GM11168 (cell line): ENCODE results near the gene CFAP119.
"Not testable (repeated sequence)": the region's sequence is repeated elsewhere in the genome, so short reads cannot be mapped to it uniquely, and the experiment has no call there.

Source experiments
- in situ Hi-C: fragments of 300-500 bp; cut with MboI; formaldehyde crosslinking; loops from one replicate; pipeline ENCODE4 v1.12.0; 2022; ENCODE audit warnings: low sequenced_read_pairs; ENCODE audit not compliant: unreplicated experiment

CFAP119 gene

GRCh38 chr16:30761928-30762902, at the start of gene CFAP119, which contains the start of gene RNF40:
TSS of gene CFAP119 (minus strand) at chr16:30762062. CDS start at chr16:30761748, 314 bp downstream.
TSS of gene RNF40 (plus strand) at chr16:30762322. CDS start at chr16:30762546, 224 bp downstream.
- in situ Hi-C loops = no loop called here

DNA sequence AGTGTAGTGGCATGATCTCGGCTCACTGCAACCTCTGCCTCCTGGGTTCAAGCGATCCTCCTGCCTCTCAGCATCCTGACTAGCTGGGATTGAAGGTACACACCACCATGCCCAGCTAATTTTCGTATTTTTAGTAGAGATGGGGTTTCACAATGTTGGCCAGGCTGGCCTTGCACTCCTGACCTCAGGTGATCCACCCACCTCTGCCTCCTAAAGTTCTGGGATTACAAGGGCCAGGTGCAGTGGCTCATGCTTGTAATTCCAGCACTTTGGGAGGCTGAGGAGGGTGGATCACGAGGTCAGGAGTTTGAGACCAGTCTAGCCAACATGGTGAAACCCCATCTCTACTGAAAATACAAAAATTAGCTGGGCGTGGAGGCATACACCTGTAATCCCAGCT, 47.8 kb upstream of the CFAP119 start:
- in situ Hi-C loops = not testable (repeated sequence)

DNA sequence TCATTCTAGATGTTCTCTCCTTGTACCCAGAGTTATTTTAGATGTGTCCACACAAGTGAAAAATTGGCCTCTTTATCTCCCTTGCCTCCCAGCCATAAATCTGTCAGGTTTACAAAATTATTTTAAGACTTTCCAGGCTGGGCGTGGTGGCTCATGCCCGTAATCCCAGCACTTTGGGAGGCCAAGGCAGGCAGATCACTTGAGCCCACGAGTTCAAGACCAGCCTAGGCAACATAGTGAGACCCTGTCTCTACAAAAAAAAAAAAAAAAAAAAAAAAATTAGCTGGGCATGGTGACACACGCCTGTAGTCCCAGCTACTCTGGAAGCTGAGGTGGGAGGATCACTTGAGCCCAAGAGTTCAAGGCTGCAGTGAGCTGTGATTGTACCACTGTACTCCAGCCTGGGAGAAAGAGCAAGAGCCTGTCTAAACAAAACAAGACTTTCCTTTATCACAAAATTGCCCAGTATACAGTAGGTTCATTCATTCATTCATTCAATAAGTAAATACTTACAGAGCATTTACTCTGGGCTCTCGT, 47.1 kb upstream of the CFAP119 start:
- in situ Hi-C loops = not testable (repeated sequence)

- in situ Hi-C loops = no loop called here
These were observed 46.3 kb upstream of the CFAP119 start for GRCh38 chr16:30808146-30808545.

GRCh38 chr16:30805370-30806169, 43.7 kb upstream of the CFAP119 start:
- in situ Hi-C loops = no loop called here

GRCh38 chr16:30805056-30805369, 43.2 kb upstream of the CFAP119 start:
- in situ Hi-C loops = no loop called here

DNA sequence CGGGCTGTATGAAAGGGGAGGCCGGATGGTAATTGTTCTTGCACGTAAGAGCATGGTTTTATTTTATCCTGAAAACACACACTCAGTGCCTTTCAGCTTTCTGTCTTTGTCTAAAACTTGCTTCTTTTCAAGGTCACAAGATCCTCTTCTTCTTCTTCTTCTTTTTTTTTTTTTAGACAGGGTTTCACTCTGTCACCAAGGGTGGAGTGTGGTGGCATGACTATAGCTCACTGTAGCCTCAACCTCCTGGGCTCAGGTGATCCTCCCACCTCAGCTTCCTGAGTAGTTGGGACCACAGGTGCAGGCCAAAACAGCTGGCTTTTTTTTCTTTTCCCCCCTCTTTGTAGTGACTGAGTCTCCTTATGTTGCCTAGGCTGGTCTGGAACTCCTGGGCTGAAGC, 41.1 kb upstream of the CFAP119 start:
- in situ Hi-C loops = no loop called here

DNA sequence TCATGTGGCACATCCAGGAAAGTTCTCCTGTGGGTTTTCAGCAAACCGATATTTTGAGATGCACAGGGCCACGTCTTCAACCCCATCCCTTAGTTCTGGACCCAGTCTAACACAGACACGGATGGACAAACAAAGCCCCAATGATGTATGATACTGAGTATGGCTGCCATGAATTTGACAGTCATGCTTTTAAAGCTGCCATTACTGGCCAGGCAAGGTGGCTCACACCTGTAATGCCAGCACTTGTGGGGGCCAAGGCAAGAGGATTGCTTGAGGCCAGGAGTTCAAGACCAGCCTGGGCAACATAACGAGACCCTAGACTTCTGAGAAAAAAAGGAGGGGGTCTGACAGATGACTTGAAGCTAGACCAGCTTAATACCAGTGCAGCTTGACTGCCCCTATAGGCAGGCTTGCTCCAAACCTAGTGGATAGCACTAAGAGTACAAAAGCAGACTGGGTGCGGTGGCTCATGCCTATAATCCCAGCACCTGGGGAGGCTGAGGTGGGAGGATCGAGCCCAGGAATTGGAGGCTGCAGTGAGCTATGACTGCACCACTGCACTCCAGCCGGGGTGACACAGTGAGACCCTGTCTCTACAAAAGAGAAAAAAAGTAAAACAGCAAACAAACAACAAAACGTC, 35.9 kb upstream of the CFAP119 start:
- in situ Hi-C loops = no loop called here

- in situ Hi-C loops = no loop called here
These were observed 32.8 kb upstream of the CFAP119 start for GRCh38 chr16:30794634-30795033.

DNA sequence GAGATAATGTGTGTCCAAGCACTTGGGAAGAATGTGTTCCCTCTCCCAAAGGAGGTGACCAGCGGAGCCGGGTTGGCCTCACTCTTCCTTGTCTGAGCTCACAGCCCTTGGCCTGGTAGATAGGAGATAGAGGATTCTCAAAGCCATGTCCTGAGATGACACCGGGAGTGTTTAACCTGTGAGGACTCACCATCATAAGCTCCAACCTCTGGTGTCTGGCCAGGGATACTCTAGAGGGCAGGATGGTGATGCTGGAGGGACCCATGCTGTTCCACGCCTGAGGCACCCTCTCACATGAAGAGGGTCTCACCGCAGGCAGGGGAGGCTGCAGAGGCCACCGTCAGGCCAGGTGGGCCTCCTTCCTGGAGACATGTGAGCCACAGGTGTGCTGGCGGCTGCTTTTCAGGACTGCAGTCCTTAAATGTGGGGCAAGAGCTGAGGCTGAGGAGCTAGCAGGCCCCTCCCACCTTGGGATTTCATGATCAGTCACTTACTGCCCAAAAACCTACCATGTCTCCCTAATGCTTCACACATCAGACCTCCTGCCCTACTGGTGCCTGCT, 31.7 kb upstream of the CFAP119 start:
- in situ Hi-C loops = no loop called here

GRCh38 chr16:30787613-30788378, 25.9 kb upstream of the CFAP119 start:
- in situ Hi-C loops = no loop called here

DNA sequence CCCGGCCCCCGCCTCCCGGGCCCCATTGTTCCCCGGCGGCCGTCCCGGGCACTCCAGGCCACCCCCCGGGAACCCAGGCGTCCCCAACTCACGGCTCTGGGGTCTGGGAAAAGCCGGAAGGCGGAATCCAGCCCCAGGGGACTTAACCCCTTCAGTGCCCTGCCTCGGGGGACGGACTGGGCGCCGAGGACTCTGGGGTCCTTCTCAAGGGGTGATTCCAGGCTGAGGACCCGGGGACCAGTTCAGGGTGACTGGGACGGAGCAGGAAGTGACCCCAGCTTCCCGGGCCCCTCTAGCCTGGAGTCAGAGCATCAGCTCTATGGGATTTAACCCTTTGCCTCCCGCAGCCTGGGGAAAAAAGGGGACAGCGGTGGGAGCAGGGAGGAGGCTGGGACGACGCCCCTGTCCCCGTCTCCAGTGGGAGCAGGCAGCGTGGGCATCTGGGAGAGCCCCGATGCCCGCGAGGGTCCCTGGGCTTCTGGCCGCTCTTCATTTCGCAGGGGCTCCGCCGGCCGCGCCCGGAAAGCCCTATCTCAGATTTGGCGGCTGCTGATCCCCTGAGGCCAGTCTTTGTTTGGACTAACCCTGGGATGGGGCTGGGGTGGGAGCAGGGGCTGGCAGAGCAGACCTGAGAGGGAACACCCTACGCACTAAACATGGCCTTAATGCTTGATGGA, 25.2 kb upstream of the CFAP119 start, which contains the start of gene ZNF629:
Gene ZNF629 (minus strand): TSS at position 270 of the 677 bp plus-strand sequence. CDS start 2,723 bp downstream, outside the sequence.
- in situ Hi-C loops = no loop called here

- in situ Hi-C loops = no loop called here
These were observed 24.5 kb upstream of the CFAP119 start for GRCh38 chr16:30786115-30786935.

GRCh38 chr16:30785126-30786106, 23.6 kb upstream of the CFAP119 start:
- in situ Hi-C loops = no loop called here

DNA sequence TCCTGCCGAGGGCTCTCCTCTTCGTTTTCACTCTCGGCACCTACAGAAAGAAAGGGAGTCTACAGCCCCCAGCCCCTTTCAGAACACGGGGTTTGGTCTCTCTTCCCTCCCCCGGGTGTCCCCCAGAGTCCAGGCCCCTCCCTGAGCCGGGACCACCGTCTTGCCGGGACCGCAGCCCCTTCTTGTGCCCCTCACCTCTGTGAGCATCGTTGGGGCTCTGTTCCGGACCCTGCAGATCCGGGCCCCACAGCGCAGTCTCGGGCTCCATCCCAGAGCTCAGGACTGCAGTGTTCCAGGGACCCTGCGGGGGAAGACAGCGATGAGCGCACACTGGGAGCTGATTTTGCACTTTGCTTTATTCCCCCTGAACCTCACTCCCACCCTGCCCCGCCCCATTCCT, 22.4 kb upstream of the CFAP119 start:
- in situ Hi-C loops = no loop called here

DNA sequence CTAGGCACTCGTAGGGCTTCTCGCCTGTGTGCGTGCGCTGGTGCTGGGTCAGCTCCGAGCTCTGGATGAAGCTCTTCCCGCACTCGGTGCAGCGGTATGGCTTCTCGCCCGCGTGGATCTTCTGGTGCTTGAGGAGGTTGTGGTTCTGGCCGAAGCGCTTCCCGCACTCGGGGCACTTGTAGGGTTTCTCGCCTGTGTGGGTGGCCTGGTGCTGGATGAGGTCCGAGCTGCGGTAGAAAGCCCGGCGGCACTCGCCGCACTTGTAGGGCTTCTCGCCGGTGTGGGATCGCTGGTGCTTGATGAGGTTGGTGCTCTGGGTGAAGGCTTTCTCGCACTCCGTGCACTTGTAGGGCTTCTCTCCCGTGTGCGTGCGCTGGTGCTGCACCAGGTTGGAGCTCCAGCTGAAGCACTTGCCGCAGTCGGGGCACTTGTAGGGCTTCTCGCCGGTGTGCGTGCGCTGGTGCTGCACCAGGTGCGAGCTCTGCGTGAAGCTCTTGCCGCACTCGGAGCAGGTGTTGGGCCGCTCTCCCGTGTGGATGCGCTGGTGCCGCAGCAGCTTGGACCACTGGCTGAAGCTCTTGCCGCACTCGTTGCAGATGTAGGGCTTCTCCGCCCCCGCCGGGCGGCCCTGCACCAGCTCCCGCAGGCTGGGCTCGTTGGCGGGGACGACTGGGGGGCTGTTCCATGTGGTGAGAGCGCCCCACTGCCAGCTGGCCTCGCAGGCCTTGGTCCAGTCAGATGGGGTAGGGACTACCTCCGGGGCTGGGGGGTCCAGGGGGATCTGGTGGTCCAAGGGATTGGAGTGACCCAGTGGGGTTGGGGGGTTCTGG, 21.6 kb upstream of the CFAP119 start:
- in situ Hi-C loops = no loop called here
